OCI-M2 (cell line): ENCODE results near the gene DDIT3.

Experiments
- DNase-seq: peaks from one replicate; lab custom pipeline; 2025; ENCODE audit not compliant: unreplicated experiment; lab: John Stamatoyannopoulos, UW

Gene DDIT3

DNA sequence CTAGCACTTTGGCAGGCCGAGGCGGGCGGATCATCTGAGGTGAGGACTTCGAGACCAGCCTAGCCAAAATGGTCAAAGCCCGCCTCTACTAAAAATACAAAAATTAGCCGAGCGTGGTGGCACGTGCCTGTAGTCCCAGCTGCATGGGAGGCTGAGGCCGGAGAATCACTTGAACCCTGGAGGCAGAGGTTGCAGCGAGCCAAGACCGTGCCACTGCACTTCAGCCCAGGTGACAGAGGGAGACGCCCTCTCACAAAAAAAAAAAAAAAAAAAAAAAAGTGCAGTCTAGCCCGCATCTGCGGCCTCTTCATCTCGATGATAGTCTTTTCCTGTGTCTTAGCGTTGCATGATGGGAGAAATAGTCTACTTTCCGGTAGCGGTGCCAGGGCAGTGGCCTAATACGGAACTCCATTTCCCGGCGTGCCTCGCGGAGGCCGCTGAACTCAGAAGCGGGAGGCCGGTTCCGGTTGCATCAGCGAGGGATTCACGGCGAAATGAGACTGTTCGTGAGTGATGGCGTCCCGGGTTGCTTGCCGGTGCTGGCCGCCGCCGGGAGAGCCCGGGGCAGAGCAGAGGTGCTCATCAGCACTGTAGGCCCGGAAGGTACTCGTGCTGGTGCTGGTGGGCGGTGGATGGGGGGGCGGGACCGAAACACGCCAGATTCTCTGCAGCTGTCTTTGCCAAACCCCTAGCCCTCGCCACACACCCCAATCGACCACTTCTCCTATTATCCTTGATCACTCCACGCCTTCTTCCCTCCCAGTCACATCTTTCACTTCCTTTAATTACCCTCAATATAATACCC is 32.5 kb downstream of the DDIT3 start, which contains the start of gene MARS1:
Gene MARS1 (plus strand): TSS at position 472 of the 805 bp plus-strand sequence. CDS start 23 bp downstream, at position 495.
- DNase-seq = peak; percentile 79

DNA sequence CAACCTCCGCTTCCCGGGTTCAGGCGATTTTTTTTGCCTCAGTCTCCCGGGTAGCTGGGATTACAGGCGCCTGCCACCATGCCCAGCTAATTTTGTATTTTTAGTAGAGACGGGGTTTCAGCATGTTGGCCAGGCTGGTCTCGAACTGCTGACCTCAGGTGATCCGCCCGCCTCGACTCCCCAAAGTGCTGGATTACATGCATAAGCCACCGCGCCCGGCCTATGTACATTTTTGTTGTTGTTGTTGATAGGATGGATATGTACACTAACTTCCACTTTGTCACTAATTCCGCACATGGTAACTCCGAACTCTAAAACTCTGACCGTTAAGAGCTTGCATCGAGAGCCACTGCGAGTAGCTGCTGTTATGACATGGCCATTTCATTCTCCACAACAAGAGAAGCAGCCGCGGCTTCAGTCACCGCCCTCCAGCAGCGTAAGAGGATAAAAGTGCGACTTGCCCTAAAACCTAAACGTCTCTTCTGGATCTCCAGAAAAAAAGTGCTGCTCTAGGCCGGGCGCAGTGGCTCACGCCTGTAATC is 33.2 kb downstream of the DDIT3 start:
- DNase-seq = no peak

DNA sequence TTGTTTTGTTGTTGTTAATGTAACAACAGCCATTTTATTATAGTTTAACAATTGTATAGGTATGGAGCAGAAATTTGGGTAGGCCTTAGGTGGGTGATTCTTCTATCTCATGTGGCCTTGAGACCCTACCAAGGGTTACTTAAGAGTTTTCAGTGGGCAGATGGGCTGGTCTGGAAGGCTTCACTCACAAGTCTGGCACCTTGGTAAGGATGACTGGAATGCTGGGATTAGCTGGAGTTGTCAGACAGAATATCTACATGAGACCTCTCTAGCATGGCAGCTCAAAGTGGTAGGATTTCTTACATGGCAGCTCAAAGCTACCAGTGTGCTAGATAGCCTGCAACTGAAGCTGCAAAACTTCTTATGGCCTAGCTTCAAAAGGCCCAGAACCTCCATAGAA is 34.6 kb downstream of the DDIT3 start:
- DNase-seq = no peak

DNA sequence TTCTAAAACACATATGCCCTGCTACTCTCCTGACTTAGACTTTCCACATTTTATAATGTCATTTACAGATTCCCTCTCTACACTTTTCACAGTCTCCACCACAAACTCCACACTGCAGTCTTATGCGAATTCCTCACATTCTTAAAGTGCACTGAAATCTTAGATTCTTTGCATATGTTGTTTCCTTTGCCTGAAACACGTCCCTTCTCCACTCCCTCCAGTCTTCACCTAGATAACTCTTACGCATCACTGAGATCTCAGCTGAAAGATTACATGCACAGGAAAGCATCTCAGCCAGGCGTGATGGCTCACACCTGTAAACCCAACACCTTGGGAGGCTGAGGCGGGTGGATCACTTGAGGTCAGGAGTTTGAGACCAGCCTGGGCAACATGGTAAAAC is 36.8 kb downstream of the DDIT3 start:
- no peak for DNase-seq

DNA sequence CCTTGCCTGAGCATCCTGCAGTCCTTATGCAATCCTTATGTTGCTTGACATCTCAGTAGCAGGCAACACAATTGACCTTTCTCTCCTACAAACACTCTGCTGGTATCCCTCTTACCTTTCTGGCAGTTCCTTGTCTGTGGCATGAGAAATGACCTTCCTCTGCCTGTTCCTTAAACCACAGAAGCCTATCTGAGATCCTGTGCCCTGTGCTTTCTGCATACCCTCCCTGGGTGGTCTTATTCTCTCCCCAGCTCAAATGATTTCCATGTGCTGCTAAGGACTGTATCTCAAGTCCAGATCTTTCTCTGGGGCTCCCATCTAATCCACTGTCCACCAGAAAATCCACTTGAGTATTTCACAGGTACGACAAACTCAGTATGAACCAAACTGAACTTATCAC is 38.6 kb downstream of the DDIT3 start:
- no peak for DNase-seq

DNA sequence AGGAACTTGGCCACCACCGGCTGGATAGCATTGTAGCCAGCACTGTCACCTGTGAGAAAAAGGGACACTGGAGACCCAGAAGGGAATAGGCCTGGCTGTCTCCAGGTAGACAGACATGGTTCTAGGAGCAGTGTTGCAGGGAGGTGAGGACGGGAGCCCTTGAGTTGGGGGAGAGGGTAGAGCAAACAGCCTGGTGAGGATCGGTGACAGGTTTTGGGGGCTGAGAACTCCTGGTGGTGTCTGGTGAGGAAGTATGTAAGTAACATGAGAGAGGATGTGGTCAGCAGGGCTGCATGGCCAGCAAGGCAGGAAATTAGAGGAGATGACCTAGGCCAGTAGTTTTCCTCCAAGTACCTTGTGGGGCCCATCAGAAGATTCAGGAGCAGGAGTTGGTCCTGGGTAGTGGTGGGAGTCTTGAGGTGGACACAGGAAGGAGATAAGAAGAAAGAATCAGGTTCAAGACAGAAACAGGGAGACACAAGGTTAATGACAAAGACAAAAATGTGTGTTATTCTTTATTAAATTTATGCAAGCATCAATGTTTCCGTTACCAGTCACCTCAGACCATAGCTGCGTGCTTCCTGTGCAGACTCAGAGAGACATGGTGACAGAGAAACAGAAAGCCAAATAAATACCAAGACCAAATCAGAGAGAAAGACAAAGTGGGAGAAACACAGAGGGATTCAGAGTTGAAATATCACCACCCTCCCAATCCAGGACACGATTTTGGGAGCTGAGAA is 40.8 kb downstream of the DDIT3 start, which contains the start of gene ARHGAP9:
Gene ARHGAP9 (minus strand): TSS at position 491 of the 740 bp plus-strand sequence. CDS start 460 bp downstream, at position 31.
- DNase-seq = no peak

DNA sequence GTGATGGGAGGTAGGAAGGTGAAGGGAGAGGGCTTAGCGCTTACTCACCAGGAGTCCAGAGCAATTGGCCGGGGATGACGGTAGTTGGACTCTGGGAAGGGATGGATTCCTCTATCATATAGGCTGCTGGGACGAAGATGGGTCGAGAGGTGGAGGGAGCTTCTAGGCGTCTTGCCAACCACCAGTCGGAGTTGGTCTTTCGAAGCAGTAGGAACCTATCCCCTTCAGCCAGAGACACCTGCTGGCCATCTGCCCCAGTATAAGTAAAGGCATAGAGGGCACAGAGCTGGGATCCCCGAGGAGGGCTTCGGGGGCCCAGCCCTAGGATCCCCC is 41.3 kb downstream of the DDIT3 start:
- DNase-seq = no peak

DNA sequence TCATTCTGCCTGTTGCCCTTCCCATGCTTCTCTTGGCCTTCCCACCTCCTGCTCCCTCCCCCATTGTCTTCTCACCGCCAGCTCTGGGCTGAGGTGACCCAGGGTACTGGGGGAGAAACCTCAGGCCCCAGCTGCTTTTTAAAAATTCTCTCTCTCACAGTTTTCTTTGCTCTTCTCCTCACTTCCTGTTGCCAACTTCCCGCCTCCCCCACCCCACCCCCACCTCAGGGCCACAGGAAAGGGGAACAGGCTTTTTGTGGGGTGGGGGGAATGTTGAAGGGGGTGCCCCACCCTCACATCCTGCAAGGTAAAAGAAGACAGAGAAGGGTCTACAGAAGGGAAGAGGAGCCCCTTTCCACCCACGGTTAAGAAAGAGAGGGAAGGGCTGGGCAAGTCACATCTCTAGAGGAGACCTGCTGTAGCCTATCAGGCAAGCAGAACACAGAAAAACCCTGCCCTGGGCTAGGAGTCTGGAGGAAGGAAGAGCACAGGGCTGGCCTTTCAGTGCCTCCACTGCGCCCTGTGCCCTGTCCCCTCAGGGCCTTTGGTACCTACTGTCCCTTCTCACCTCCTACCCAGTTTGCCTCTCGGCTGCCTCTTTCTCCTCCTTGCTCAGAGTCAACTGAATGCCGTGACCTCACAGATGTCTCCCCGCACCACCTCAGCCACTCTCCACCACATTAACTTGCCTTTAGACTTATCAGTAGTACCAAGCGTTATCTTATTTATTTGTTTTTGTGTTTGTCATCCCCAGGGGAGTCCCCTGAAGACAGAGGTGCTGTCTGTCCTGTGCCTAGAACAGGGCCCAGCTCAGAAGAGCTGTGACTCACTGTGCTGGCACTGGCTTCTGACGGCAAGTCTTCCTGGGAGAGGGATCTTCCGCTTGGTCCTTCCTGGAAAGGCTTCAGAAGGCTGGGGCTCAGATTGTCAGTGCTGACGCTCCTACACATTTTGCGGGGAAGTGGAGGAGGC is 42.3 kb downstream of the DDIT3 start:
- no peak for DNase-seq

DNA sequence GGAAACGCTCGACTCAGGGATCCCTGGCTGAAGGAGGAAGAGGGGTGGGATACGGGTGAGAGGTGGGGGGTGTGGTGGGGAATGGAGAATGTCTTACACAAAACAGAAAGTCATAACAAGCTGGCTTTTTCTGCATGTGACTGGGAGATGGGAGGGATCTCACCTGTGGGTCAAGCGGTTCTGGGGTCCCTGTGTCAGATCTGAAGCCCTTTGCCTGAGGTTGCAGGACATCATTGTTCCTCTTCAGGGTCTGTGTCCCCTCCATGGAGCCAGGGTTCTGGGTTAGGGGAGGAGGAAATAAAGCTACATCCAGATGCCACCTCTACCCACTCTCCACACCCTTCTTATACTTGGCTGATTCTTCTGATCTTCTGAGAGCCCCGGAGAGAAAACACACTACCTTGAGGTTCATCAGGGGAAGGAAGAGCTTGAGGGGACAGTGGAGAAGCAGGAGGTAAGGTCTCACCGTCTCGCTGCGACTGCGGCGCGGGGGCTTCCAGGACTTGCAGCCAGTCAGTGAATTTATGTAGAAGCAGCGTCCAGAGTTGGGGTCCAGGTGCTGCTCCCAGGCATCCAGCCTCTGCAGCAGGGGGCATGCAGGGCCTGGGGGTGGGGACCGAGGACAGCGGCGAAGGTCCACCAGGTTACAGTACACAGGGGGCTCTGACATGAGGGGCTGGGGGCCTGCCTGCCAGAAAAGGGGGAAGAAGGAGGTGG is 43.2 kb downstream of the DDIT3 start:
- DNase-seq = no peak

DNA sequence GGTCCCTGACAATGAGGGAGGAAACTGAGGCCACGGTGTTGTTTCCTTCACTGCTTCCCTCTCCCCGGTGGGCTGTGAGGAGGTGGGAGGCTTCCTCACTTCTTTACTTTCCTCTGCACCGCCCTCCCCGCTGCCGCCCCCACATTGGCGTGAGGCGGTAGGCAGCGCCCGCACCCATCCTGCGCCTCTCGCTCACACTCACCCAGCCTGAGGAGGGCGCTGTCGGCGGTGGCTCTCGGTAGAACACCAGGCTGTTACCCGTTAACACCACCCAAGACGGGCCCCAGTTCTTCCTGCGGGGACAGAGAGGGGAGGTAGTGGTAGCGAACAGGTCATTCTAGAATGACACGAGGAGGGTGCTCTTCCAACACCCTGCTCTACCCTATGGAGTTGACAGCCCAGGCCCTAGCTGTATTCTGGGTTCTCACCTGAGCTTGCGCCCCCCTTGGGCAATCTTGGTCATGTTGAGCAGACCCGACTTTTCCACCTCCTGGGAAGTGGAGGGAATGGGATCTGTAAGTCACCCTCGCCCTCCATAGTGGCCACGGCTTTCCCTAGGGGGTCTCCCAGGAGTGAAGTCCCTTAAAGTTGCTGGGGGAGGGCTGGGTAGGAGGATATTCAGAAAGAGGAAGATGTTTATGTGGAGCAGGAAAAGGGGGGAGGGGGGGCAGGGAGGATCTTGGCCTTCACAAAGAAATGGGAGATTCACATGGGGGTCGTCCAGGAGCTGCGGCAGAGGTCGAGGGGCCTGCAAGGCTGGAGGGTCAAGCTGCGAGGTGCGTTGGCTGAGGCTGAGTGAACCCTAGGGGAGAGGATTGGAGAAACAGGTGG is 43.9 kb downstream of the DDIT3 start:
- DNase-seq = no peak

DNA sequence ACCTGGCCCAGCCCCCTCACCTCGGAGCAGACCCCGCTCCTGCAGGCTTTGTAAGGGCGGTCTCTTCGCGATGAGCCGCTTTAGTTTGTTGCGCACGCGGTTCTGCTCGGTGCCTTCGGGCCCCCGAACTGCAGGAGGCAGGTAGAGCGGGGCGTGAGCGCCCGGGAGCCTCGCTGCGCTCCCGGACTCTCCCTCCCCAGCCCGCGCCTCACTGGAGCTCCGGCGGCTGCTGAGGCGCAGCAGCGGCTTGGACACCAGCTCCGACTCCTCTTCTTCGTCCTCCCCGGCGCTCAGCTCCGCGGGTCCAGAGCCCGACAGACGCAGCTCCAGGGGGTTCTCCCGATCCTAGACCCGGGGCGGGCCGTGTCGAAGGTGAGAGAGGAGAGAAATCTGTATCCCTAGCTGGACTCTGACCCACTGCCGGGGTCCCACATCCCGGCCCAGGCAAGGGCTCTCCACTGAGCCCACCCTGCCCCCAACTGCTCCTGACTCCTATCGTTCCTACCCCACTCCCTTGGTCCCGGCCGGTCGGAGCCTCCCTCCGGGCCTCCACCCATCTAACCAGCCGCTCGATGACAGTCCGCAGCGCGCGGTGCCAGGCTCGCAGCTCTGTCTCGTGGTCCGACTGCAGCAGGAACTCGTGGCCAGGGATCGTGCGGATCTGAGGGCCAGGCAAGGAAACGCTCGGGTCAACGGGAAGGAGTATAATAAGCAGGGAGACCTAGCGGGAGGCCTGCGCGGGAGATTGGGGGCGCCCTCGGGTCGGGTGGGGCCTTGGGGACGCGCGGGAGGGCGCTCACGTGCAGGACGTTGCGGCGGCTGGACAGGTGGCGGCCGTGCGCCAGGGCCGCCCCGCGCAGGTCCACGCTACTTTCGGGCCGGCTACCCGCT is 44.8 kb downstream of the DDIT3 start:
- DNase-seq = no peak

DNA sequence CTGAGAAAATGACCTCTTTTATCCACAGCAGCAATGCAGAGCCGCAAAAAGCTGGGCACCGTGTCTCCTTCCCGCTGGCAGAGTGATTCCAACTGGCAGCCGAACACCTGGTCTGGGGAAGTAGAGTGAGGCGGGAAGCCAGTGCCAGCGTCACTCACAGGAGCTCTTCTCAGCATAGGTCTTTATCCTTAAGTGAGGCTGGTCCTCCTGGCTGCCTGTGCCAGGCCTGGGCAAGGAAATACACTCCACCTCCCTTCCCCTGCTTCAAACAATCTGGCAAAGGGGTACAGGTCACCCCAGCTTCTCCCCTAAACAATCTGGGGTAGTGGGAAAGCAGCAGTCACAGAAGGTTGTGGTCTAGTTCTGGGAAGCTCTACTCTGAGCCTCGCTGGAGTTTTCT is 45.5 kb downstream of the DDIT3 start:
- DNase-seq = no peak

DNA sequence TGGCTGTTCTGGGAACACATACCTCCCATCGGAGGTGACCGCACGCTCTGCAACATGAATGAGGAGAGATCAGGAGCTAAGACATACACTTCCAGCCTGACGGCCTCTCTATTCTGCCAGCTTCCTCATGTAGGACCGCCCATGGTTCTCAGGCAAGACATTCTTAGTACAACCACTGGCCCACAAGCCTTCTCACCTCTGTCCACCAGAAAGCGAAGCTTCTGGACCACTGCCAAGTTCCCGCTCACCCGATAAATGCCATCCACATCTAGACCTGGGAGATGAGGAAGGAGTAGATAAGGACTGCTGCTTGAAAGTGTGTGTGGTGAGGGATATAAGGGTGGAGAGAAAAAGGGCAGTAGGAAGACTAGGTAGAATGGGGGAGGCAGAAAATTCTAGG is 45.9 kb downstream of the DDIT3 start:
- DNase-seq = no peak

DNA sequence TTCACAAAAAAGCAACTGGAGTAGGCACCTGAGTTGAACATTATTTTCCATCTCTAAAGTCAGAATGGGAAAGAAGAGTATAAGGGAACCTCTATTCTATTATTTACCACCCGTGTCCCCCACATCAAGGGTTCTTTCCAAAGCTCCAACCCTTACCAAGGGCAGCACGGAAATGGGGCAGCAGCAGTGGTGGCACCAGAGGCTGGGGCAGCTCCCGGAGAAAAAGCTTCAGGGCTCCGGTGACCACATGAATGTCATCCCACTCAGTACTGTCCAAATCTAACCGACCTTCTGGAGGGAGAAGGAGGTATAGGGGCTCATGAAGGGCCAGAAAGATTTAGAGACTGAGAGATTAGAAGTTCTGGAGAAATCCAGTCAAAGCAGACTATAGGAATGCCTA is 46.4 kb downstream of the DDIT3 start:
- DNase-seq = no peak

DNA sequence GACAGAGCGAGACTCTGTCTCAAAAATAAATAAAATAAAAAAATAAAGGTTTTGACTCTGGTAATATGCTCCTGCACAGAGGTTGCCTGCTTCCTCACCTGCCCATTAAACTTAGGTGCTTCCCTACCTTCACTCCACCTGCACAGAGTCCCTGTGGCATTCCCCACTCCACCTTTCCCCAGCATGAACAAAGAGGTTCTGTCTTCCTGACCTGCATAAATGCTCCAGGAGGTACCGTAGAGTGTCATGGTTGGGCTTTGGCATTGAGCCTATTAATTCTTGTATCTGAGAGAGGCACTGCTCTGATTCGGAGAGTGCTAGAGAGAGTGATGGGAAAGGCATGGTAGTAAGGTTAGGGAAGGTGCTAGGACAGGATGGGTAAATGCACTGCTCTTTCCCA is 46.9 kb downstream of the DDIT3 start:
- no peak for DNase-seq

DNA sequence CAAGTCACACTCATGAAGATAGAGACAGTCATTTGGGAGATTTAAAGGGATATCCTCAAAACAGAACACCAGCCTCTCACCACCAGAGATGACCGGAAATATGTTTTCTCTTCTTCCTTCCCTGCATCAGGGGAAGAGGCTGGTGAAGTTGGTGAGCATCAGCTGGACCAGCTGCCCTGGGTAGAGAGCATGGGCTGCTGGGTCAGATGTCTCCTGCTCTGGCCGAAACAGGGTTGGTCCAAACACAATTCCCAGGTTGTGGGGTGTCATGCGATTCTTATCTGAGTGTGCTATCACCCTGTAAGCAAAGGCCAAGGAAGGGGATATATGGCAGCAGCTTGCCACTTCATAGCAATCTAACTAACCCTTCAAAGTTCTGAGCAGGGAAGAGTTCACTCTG is 47.9 kb downstream of the DDIT3 start:
- DNase-seq = no peak

DNA sequence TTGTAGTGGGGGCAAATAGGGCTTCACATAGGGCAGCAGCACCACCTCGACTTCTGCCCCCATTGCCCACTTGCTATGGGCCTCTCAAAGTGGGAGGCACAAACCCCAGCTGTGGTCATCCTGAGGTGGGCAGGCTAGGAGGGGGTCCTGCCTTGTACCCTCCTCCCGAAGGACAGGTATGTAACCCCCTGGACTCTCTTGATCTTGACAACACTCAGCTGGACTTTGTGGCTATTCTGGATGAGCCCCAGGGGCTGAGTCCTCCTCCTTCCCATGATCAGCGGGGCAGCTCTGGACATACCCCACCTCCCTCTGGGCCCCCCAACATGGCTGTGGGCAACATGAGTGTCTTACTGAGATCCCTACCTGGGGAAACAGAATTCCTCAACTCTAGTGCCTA is 48.7 kb downstream of the DDIT3 start:
- DNase-seq = no peak

DNA sequence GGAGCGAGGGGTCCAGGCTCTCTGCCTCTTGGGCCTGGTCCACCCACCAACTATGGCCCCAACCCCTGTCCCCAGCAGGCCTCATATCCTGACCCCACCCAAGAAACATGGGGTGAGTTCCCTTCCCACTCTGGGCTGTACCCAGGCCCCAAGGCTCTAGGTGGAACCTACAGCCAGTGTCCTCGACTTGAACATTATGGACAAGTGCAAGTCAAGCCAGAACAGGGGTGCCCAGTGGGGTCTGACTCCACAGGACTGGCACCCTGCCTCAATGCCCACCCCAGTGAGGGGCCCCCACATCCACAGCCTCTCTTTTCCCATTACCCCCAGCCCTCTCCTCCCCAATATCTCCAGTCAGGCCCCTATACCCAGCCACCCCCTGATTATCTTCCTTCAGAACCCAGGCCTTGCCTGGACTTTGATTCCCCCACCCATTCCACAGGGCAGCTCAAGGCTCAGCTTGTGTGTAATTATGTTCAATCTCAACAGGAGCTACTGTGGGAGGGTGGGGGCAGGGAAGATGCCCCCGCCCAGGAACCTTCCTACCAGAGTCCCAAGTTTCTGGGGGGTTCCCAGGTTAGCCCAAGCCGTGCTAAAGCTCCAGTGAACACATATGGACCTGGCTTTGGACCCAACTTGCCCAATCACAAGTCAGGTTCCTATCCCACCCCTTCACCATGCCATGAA is 49.2 kb downstream of the DDIT3 start:
- DNase-seq = no peak
